ENCODE results near the gene CHST2.

CHST2 gene

DNA sequence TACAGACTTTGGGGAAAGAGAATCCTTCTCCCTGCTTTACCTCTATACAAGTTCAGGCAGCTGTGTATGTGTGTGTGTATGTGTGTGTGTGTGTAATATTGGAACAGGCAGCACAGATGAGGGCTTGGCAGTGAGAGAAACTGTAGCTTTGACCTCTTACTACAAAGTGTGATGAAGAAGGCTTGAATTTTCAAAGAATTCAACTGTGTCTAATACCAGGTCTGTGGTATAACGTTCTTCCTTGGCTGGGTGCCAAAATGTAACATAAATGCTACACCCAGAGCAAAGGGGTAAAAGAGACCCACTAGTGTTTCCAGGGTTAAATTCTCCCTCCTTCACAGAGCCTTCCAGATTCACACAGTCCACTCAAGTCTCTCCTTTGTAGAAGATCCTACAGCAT lies 51.1 kb downstream of the CHST2 start:
- DNase-seq = no peak

DNA sequence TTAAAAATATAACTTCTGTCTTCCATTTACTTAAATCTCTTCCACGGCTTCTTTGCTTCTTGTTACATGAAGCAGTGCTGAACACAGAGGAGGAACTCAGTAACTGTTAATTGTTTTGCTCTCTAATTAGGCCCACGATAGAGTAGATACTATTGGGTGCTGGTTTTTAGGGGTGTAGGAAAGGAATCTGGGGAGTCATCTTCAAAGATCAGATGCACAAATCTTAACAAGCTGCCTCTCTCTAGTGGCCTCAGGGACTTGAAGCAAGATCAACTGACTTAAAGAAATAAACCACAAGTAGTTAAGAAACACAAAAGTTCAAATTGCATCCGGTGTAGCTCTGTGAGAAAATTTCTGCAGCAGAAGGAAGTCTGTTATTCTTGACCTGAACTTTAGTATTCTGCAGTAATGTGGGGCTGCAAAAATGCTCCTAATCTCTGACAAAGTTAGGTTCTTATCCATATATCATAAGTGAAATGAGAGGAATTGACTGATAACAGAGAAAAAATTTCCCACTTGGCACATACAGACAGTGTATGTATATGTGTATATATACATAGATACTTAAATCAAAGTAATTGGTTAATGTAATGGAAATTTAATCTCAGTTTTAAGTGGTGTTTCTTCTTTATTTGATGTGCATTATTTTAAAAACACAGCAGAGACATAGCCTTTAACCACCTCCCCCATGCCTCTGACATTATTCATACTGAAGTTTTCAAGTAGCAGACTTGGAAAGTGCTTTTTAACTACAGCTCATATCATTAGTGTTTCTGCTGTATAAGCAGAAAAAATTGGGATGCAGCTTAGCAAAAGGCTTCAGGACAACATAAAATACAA lies 51.8 kb downstream of the CHST2 start:
- peak; percentile 61 for DNase-seq

DNA sequence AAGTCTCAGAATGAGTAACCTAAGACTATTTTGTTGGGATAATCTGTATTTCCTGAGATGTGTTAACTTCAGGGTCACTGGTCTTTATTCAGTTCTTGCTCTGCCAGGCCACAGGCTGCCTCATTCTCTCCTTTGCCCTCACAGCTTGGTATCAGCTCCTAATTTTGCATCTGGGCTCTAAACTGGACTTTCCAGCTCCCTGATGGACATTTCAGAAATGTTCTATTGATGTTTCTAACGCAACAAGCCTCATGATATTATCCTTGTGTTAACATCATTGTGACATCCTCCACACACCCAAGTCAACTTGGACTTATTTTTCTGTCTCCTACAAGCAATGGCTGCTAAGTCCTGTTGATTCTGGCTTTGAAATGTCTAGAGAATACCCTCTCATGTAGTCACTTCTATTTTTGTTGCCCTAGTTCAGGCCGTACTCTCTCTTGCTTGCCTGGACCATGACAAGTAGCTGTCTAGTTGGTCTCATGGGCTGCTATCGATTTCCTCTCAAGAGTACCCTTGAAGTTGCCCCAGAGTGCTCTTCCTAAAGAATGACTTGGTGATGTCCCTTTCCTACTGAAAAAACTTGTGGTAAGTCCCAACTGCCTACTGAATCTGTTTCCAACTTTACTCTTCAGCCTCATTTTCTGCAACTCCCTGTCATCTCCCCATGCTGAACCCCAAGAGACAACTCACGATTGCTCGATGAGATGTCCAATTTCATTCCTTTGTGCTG lies 52.7 kb downstream of the CHST2 start:
- DNase-seq = no peak

DNA sequence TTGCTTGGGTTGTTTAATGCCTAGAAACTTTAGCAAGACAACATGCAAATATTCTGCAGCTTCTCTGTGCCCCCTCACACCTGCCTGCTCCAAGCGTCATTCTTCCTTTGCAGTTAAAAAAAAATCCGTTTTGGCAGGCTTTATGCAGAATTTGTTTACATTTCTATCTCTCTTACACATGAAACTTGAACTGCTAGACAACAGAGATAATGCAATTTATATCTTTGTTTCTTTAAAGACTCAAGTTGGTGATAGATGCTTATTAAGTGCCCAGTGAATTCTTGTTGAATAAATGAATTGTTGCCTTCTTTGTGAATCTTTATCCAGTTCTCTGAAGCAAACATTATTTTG lies 53.2 kb downstream of the CHST2 start:
- DNase-seq = no peak

DNA sequence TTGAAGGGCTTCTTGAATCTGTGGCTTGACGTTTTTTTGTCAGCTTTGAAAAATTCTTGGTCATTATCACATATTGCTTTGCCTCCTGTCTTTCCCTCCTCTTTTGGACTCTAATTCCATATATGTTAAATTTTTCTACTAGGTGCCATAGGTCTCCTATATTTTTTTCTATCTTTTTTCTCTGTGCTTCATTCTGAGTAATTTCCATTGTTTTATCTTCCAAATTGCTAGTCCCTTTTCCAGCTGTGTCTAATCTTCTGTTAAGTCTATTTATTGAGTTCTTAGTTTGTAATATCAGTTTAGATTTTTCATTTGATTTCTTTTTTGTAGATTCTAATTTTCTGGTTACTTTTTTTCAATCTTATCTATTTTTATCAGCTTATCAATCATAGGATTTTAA lies 53.7 kb downstream of the CHST2 start:
- DNase-seq = no peak

Measured in inflammatory macrophage treated with lipopolysaccharide for 4 hours (primary cell).